VCaP (cell line): ENCODE data around the gene NPY5R.

ENCODE experiments used
- H3K27ac ChIP-seq: fragments of 450-650 bp; 2 replicates; pipeline ENCODE4 v1.5.1; 2017
- CTCF ChIP-seq: fragments of 450-650 bp; conservative IDR thresholded peaks from 2 replicates; pipeline ENCODE4 v1.5.1; 2017; ENCODE audit warnings: mild to moderate bottlenecking, moderate library complexity

The NPY5R gene

GRCh38 chr4:163343604-163344146 is at the start of gene NPY5R:
NPY5R (plus strand) TSS chr4:163343892; CDS start chr4:163350274, 6,382 bp downstream.
- TF ChIP-seq CTCF: no peak
- H3K27ac ChIP-seq: no peak within 1 kb of the TSS

GRCh38 chr4:163295138-163295537 is 48.6 kb upstream of the NPY5R start:
- no peak for TF ChIP-seq CTCF
- no peak overlapping the region for H3K27ac ChIP-seq

GRCh38 chr4:163300445-163300844 is 43.2 kb upstream of the NPY5R start:
- no peak for TF ChIP-seq CTCF
- H3K27ac ChIP-seq: no peak overlapping the region

GRCh38 chr4:163303069-163303468 is 40.6 kb upstream of the NPY5R start:
- TF ChIP-seq CTCF: no peak

GRCh38 chr4:163309466-163309865 is 34.2 kb upstream of the NPY5R start:
- TF ChIP-seq CTCF: no peak
- no peak overlapping the region for H3K27ac ChIP-seq

More at GRCh38 chr4:163303069-163303468, 40.6 kb upstream of the NPY5R start:
- H3K27ac ChIP-seq: no peak overlapping the region

GRCh38 chr4:163317110-163317509 is 26.6 kb upstream of the NPY5R start:
- H3K27ac ChIP-seq: no peak overlapping the region
- no peak for TF ChIP-seq CTCF

GRCh38 chr4:163330916-163331628 is 12.6 kb upstream of the NPY5R start:
- no peak for TF ChIP-seq CTCF
- H3K27ac ChIP-seq: no peak overlapping the region
